Stomach smooth muscle (tissue), 2 donors: ENCODE measurements around the gene NSUN2.

ENCODE experiments used
- H3K27ac ChIP-seq: one replicate; pipeline ENCODE4 v1.7.0; 2013; ENCODE audit warnings: mild to moderate bottlenecking, low read length, inconsistent platforms
- H3K27me3 ChIP-seq, 2 donors: one replicate each; pipeline ENCODE4 v1.7.0; 2013; ENCODE audit warnings: low read length in 2 of 2; ENCODE audit not compliant: insufficient read depth in 2 of 2, control insufficient read depth in 1 of 2
- H3K36me3 ChIP-seq, 2 donors: one replicate each; pipeline ENCODE4 v1.7.0; 2013; ENCODE audit warnings: low read length in 2 of 2; ENCODE audit not compliant: control insufficient read depth in 2 of 2, insufficient read depth in 2 of 2
- H3K4me1 ChIP-seq: one replicate; pipeline ENCODE4 v1.7.0; 2013; ENCODE audit warnings: low read length; ENCODE audit not compliant: control insufficient read depth, insufficient read depth
- H3K4me3 ChIP-seq, 2 donors: one replicate each; pipeline ENCODE4 v1.7.0; 2013; ENCODE audit warnings: low read length in 2 of 2
- H3K9ac ChIP-seq, 2 donors: one replicate each; pipeline ENCODE4 v1.7.0; 2013; ENCODE audit warnings: low read length in 2 of 2, mild to moderate bottlenecking in 1 of 2
- H3K9me3 ChIP-seq, 2 donors: one replicate each; pipeline ENCODE4 v1.7.0; 2013; ENCODE audit warnings: low read length in 2 of 2; ENCODE audit not compliant: control insufficient read depth in 2 of 2
- donor health status: healthy.
- donor health status: Pancreatic carcinoma.

The NSUN2 gene

GRCh38 chr5:6644794-6645241 is 12.0 kb upstream of the NSUN2 start:
- H3K27ac ChIP-seq, result no peak overlapping the region

GRCh38 chr5:6642655-6643054 is 9.8 kb upstream of the NSUN2 start:
- no peaks in the 10 kb centered on the region for H3K4me1 ChIP-seq
- no peak overlapping the region for H3K9ac ChIP-seq
- no peak overlapping the region for H3K4me3 ChIP-seq
- peaks cover 0 to 5% of the 10 kb centered on the region in 2 donors for H3K36me3 ChIP-seq
- H3K27ac ChIP-seq, result no peak overlapping the region
- no peaks in the 10 kb centered on the region for H3K27me3 ChIP-seq
- no peaks in the 10 kb centered on the region for H3K9me3 ChIP-seq

More at GRCh38 chr5:6644794-6645241, 12.0 kb upstream of the NSUN2 start:
- Histone ChIP-seq H3K9me3 (no peaks in the 10 kb centered on the region), H3K4me3 (no peak overlapping the region), H3K36me3 (peaks cover 0 to 5% of the 10 kb centered on the region in 2 donors), H3K9ac (no peak overlapping the region), H3K4me1 (no peaks in the 10 kb centered on the region), H3K27me3 (no peaks in the 10 kb centered on the region)

GRCh38 chr5:6638236-6638635 is 5.4 kb upstream of the NSUN2 start:
- H3K9me3 ChIP-seq, result no peaks in the 10 kb centered on the region
- no peak overlapping the region for H3K4me3 ChIP-seq
- H3K36me3 ChIP-seq, result no peaks in the 10 kb centered on the region
- peaks cover 24% of the 10 kb centered on the region for H3K4me1 ChIP-seq
- H3K27me3 ChIP-seq, result no peaks in the 10 kb centered on the region
- H3K9ac ChIP-seq, result no peak overlapping the region
- no peak overlapping the region for H3K27ac ChIP-seq

- Histone ChIP-seq H3K27ac (no peak overlapping the region), H3K4me1 (peaks cover 25% of the 10 kb centered on the region), H3K36me3 (no peaks in the 10 kb centered on the region), H3K4me3 (no peak overlapping the region), H3K27me3 (no peaks in the 10 kb centered on the region), H3K9ac (no peak overlapping the region), H3K9me3 (no peaks in the 10 kb centered on the region)
These were observed 4.7 kb upstream of the NSUN2 start for GRCh38 chr5:6637590-6637989.

- Histone ChIP-seq H3K4me3 (no peak overlapping the region), H3K27ac (peak overlapping the region; percentile 53), H3K36me3 (no peaks in the 10 kb centered on the region), H3K9me3 (no peaks in the 10 kb centered on the region), H3K9ac (no peak overlapping the region), H3K27me3 (no peaks in the 10 kb centered on the region), H3K4me1 (peaks cover 31% of the 10 kb centered on the region)
These were observed 4.2 kb upstream of the NSUN2 start for GRCh38 chr5:6637022-6637421.

- H3K4me3 ChIP-seq, result peak overlapping the region in 1 of 2 donors; percentile 29
- peak overlapping the region in 1 of 2 donors; percentile 47 for H3K9ac ChIP-seq
- H3K27me3 ChIP-seq, result no peaks in the 10 kb centered on the region
- H3K9me3 ChIP-seq, result no peaks in the 10 kb centered on the region
- peaks cover 37% of the 10 kb centered on the region for H3K4me1 ChIP-seq
- H3K27ac ChIP-seq, result peak overlapping the region; percentile 53
- no peaks in the 10 kb centered on the region for H3K36me3 ChIP-seq
These were observed 3.4 kb upstream of the NSUN2 start for GRCh38 chr5:6636293-6636692.

GRCh38 chr5:6634788-6635430 is 2.1 kb upstream of the NSUN2 start:
- Histone ChIP-seq H3K27ac (no peak overlapping the region), H3K9ac (no peak overlapping the region), H3K4me3 (no peak overlapping the region), H3K36me3 (peaks cover 3 to 4% of the 10 kb centered on the region in 2 donors), H3K4me1 (peaks cover 40% of the 10 kb centered on the region), H3K9me3 (no peaks in the 10 kb centered on the region), H3K27me3 (no peaks in the 10 kb centered on the region)

- H3K27me3 ChIP-seq, result no peaks in the 10 kb centered on the region
- H3K4me1 ChIP-seq, result peaks cover 40% of the 10 kb centered on the region
- no peaks in the 10 kb centered on the region for H3K9me3 ChIP-seq
- H3K4me3 ChIP-seq, result peak overlapping the region in 1 of 2 donors; percentile 92
- no peak overlapping the region for H3K27ac ChIP-seq
- peak overlapping the region in 1 of 2 donors; percentile 51 for H3K9ac ChIP-seq
- peaks cover 3 to 10% of the 10 kb centered on the region in 2 donors for H3K36me3 ChIP-seq
These were observed 1.5 kb upstream of the NSUN2 start for GRCh38 chr5:6634306-6634705.

- H3K27me3 ChIP-seq, result no peaks in the 10 kb centered on the region
- H3K9me3 ChIP-seq, result no peaks in the 10 kb centered on the region
- peak overlapping the region; percentile 92 for H3K4me3 ChIP-seq
- peaks cover 40% of the 10 kb centered on the region for H3K4me1 ChIP-seq
- H3K9ac ChIP-seq, result peak overlapping the region; percentile 49 to 51
- H3K27ac ChIP-seq, result peak overlapping the region; percentile 91
- H3K36me3 ChIP-seq, result peaks cover 3 to 11% of the 10 kb centered on the region in 2 donors
These were observed 813 bp upstream of the NSUN2 start for GRCh38 chr5:6633469-6634245.

- H3K4me1 ChIP-seq, result peaks cover 40% of the 10 kb centered on the region
- peak overlapping the region; percentile 92 for H3K4me3 ChIP-seq
- peak overlapping the region; percentile 90 to 93 for H3K9ac ChIP-seq
- no peaks in the 10 kb centered on the region for H3K27me3 ChIP-seq
- no peaks in the 10 kb centered on the region for H3K9me3 ChIP-seq
- peak overlapping the region; percentile 91 for H3K27ac ChIP-seq
- H3K36me3 ChIP-seq, result peaks cover 3 to 14% of the 10 kb centered on the region in 2 donors
These were observed 438 bp downstream of the NSUN2 start for GRCh38 chr5:6632324-6632887.
